Measurements from ENCODE around the gene TPD52L2. TPM values are rescaled to one million over a fixed set of nuclear protein-coding genes. Genes with fewer than 3 reads are reported as not detected.
"Not testable (repeated sequence)": the region's sequence is repeated elsewhere in the genome, so short reads cannot be mapped to it uniquely, and the experiment has no call there.

TPD52L2 gene
- polyA plus RNA-seq, 3 donors, result 85.7 to 102 (median 94.7) TPM

- no peak for DNase-seq
These were observed 32.9 kb upstream of the TPD52L2 start for GRCh38 chr20:63831993-63832686.

- DNase-seq, result no peak
These were observed 31.1 kb upstream of the TPD52L2 start for GRCh38 chr20:63833776-63834490.

- no peak for DNase-seq
These were observed 30.6 kb upstream of the TPD52L2 start for GRCh38 chr20:63834491-63834880.

- DNase-seq, result peak; percentile 92
These were observed 29.8 kb upstream of the TPD52L2 start for GRCh38 chr20:63835021-63835858.

GRCh38 chr20:63836458-63837344 is 28.4 kb upstream of the TPD52L2 start:
- no peak for DNase-seq

- DNase-seq, result no peak
These were observed 27.6 kb upstream of the TPD52L2 start for GRCh38 chr20:63837479-63837878.

- DNase-seq, result no peak
These were observed 25.4 kb upstream of the TPD52L2 start for GRCh38 chr20:63839620-63840019.

GRCh38 chr20:63840405-63840828 is 24.7 kb upstream of the TPD52L2 start:
- no peak for DNase-seq

GRCh38 chr20:63842258-63842657 is 22.8 kb upstream of the TPD52L2 start:
- DNase-seq, result no peak

- no peak for DNase-seq
These were observed 21.8 kb upstream of the TPD52L2 start for GRCh38 chr20:63843222-63843621.

- DNase-seq, result no peak
These were observed 21.3 kb upstream of the TPD52L2 start for GRCh38 chr20:63843778-63844177.

GRCh38 chr20:63844511-63844991 is 20.5 kb upstream of the TPD52L2 start:
- DNase-seq, result no peak

- DNase-seq, result peak; percentile 81
These were observed 18.8 kb upstream of the TPD52L2 start for GRCh38 chr20:63846128-63846771.

- no peak for DNase-seq
These were observed 18.2 kb upstream of the TPD52L2 start for GRCh38 chr20:63846888-63847236.

- DNase-seq, result no peak
These were observed 17.6 kb upstream of the TPD52L2 start for GRCh38 chr20:63847237-63848002.

- DNase-seq, result no peak
These were observed 16.8 kb upstream of the TPD52L2 start for GRCh38 chr20:63848003-63848911.

GRCh38 chr20:63850689-63851547 is 14.2 kb upstream of the TPD52L2 start:
- no peak for DNase-seq

- DNase-seq, result not testable (repeated sequence)
These were observed 13.5 kb upstream of the TPD52L2 start for GRCh38 chr20:63851548-63851943.

Measured in renal pelvis (tissue), 4 donors.